MM.1S (cell line): ENCODE results near the gene PCNA.
A peak's percentile ranks its signal among the peaks of the same experiment; 100 is the strongest.
"Not testable (repeated sequence)": the region's sequence is repeated elsewhere in the genome, so short reads cannot be mapped to it uniquely, and the experiment has no call there.

Source experiments
- DNase-seq: peaks from one replicate; pipeline ENCODE4 v3.0.0-alpha.2; 2015
- H2AFZ ChIP-seq: fragments of 300-600 bp; sonication (generic); 2 replicates; pipeline ENCODE4 v1.6.0; 2016; ENCODE audit warnings: antibody characterized with exemption, low read length
- H3F3A ChIP-seq: fragments of 300-600 bp; sonication (generic); 2 replicates; pipeline ENCODE4 v1.6.1; 2016; ENCODE audit warnings: mild to moderate bottlenecking, antibody characterized with exemption, low read length, moderate library complexity, mixed read lengths; ENCODE audit not compliant: insufficient read depth
- H3K27ac ChIP-seq: fragments of 300-600 bp; sonication (generic); 2 replicates; pipeline ENCODE4 v1.5.1; 2016; ENCODE audit warnings: mild to moderate bottlenecking, low read length
- H3K27me3 ChIP-seq: fragments of 300-600 bp; sonication (generic); replicated peaks from 2 replicates; pipeline ENCODE4 v1.6.0; 2016; ENCODE audit warnings: low read length; ENCODE audit not compliant: insufficient read depth
- H3K36me3 ChIP-seq: fragments of 300-600 bp; sonication (generic); replicated peaks from 2 replicates; pipeline ENCODE4 v1.6.1; 2016; ENCODE audit warnings: mild to moderate bottlenecking, low read length, mixed read lengths; ENCODE audit not compliant: insufficient read depth
- H3K4me1 ChIP-seq: fragments of 300-600 bp; sonication (generic); 2 replicates; pipeline ENCODE4 v1.6.1; 2016; ENCODE audit warnings: low read length, mixed read lengths
- H3K4me2 ChIP-seq: fragments of 300-600 bp; sonication (generic); 2 replicates; pipeline ENCODE4 v1.6.0; 2016; ENCODE audit warnings: low read depth, low read length
- H3K4me3 ChIP-seq: fragments of 300-600 bp; sonication (generic); 2 replicates; pipeline ENCODE4 v1.5.1; 2016; ENCODE audit warnings: low read length, mixed read lengths
- H3K79me2 ChIP-seq: fragments of 300-600 bp; sonication (generic); 2 replicates; pipeline ENCODE4 v1.6.1; 2016; ENCODE audit warnings: mixed run types, low read length, mixed read lengths
- H3K9ac ChIP-seq: fragments of 300-600 bp; sonication (generic); 2 replicates; pipeline ENCODE4 v1.6.1; 2016; ENCODE audit warnings: low read length, mixed read lengths
- H3K9me2 ChIP-seq: fragments of 300-600 bp; sonication (generic); replicated peaks from 2 replicates; pipeline ENCODE4 v1.6.1; 2016; ENCODE audit warnings: mild to moderate bottlenecking, low read length, mixed read lengths; ENCODE audit not compliant: insufficient read depth
- H3K9me3 ChIP-seq: fragments of 300-600 bp; sonication (generic); replicated peaks from 2 replicates; pipeline ENCODE4 v1.6.1; 2016; ENCODE audit warnings: mild to moderate bottlenecking, low read length, mixed read lengths; ENCODE audit not compliant: insufficient read depth
- H4K20me1 ChIP-seq: fragments of 300-600 bp; sonication (generic); 2 replicates; pipeline ENCODE4 v1.6.1; 2016; ENCODE audit warnings: mild to moderate bottlenecking, low read length, moderate library complexity, mixed read lengths; ENCODE audit not compliant: insufficient read depth
- CTCF ChIP-seq: fragments of 300-600 bp; sonication (generic); IDR thresholded peaks from 2 replicates; pipeline ENCODE4 v1.5.1; 2016; ENCODE audit warnings: antibody characterized with exemption, low read length, mixed read lengths
- EZH2 ChIP-seq: fragments of 300-600 bp; sonication (generic); optimal IDR thresholded peaks from 2 replicates; pipeline ENCODE3; 2017; ENCODE audit warnings: low read depth, mild to moderate bottlenecking, antibody characterized with exemption, low read length, mixed read lengths
- EZH2phosphoT487 ChIP-seq: fragments of 300-600 bp; sonication (generic); IDR thresholded peaks from 2 replicates; pipeline ENCODE4 v1.6.1; 2018; ENCODE audit warnings: antibody characterized with exemption, low read length

The PCNA gene

GRCh38 chr20:5078399-5078958 lies 41.3 kb downstream of the PCNA start:
- Histone ChIP-seq H3K27ac (peak overlapping the region; percentile 81), H3K79me2 (no peaks in the 10 kb centered on the region), H4K20me1 (no peaks in the 10 kb centered on the region), H3K27me3 (no peaks in the 10 kb centered on the region), H3K9me2 (no peaks in the 10 kb centered on the region), H3K4me1 (peaks cover 42% of the 10 kb centered on the region), H3F3A (peaks cover 37% of the 10 kb centered on the region), H3K9me3 (no peaks in the 10 kb centered on the region), H2AFZ (peak overlapping the region; percentile 74), H3K4me3 (peak overlapping the region; percentile 44), H3K4me2 (peak overlapping the region; percentile 88), H3K9ac (peak overlapping the region; percentile 44), H3K36me3 (no peaks in the 10 kb centered on the region)
- TF ChIP-seq EZH2phosphoT487 (no peak), CTCF (no peak), EZH2 (no peak)
- DNase-seq = peak; percentile 97

GRCh38 chr20:5077761-5078387 lies 41.9 kb downstream of the PCNA start:
- no peaks in the 10 kb centered on the region for H3K9me3 ChIP-seq
- H3K27me3 ChIP-seq = no peaks in the 10 kb centered on the region
- H3K9ac ChIP-seq = peak overlapping the region; percentile 44
- peak overlapping the region; percentile 88 for H3K4me2 ChIP-seq
- no peak for DNase-seq
- peak overlapping the region; percentile 81 for H3K27ac ChIP-seq
- peak overlapping the region; percentile 44 for H3K4me3 ChIP-seq
- H3K36me3 ChIP-seq = no peaks in the 10 kb centered on the region
- H3F3A ChIP-seq = peaks cover 37% of the 10 kb centered on the region
- no peaks in the 10 kb centered on the region for H3K9me2 ChIP-seq
- H4K20me1 ChIP-seq = no peaks in the 10 kb centered on the region
- TF ChIP-seq EZH2phosphoT487 (no peak), EZH2 (no peak)
- peak overlapping the region; percentile 74 for H2AFZ ChIP-seq
- H3K4me1 ChIP-seq = peaks cover 42% of the 10 kb centered on the region
- H3K79me2 ChIP-seq = no peaks in the 10 kb centered on the region

- not testable (repeated sequence) for H3K9me3 ChIP-seq, H3K9me2 ChIP-seq, H2AFZ ChIP-seq, H3K27ac ChIP-seq, H3K36me3 ChIP-seq, H3K4me2 ChIP-seq, H4K20me1 ChIP-seq, H3K79me2 ChIP-seq, DNase-seq, H3K4me3 ChIP-seq, H3K27me3 ChIP-seq, H3K9ac ChIP-seq
- peaks cover 42% of the 10 kb centered on the region for H3K4me1 ChIP-seq
- peaks cover 37% of the 10 kb centered on the region for H3F3A ChIP-seq
Measured at GRCh38 chr20:5076913-5077312, 42.8 kb downstream of the PCNA start.

GRCh38 chr20:5074232-5074674 lies 45.5 kb downstream of the PCNA start:
- peak; percentile 34 for DNase-seq
- H3K4me1 ChIP-seq = peaks cover 36% of the 10 kb centered on the region

More at GRCh38 chr20:5074232-5074674, 45.5 kb downstream of the PCNA start:
- Histone ChIP-seq H2AFZ (no peak overlapping the region), H3K9me3 (no peaks in the 10 kb centered on the region), H3K4me2 (no peak overlapping the region), H3K9ac (no peak overlapping the region), H4K20me1 (no peaks in the 10 kb centered on the region), H3K4me3 (no peak overlapping the region), H3K27ac (no peak overlapping the region), H3K36me3 (no peaks in the 10 kb centered on the region), H3F3A (peaks cover 18% of the 10 kb centered on the region), H3K79me2 (no peaks in the 10 kb centered on the region), H3K27me3 (no peaks in the 10 kb centered on the region), H3K9me2 (no peaks in the 10 kb centered on the region)
- TF ChIP-seq EZH2 = no peak
